CD4-positive, alpha-beta T cell (primary cell): ENCODE data around the gene EPRS1. TPM values are rescaled to one million over a fixed set of nuclear protein-coding genes. Genes with fewer than 3 reads are reported as not detected.
A peak's percentile ranks its signal among the peaks of the same experiment; 100 is the strongest.

ENCODE experiments used
- ATAC-seq: fragments of 200-7000 bp; cut with Tn5 transposase; one replicate; pipeline ENCODE4 v1.10.0; 2022; ENCODE audit warnings: mild to moderate bottlenecking; ENCODE audit not compliant: poor library complexity
- CTCF ChIA-PET: fragments of 350-600 bp; sonication (Branson Sonifier 250); formaldehyde crosslinking; loops from one replicate; lab custom pipeline; 2021; ENCODE audit warnings: antibody characterized with exemption, inconsistent platforms; lab: Charles Lee
- POLR2A ChIA-PET: fragments of 350-600 bp; sonication (Branson Sonifier 250); formaldehyde crosslinking; loops from one replicate; lab custom pipeline; 2021; ENCODE audit warnings: antibody characterized with exemption, inconsistent platforms; lab: Charles Lee
- DNase-seq, 14 experiments: peaks; one replicate each; pipeline ENCODE4 v3.0.0-alpha.2; 2013 to 2020; ENCODE audit warnings: mixed read lengths in 2 of 14
- H3K27ac ChIP-seq, 2 donors: one replicate each; pipeline versions ENCODE4 v1.5.1 to v1.7.0; 2013; ENCODE audit warnings: low read length in 2 of 2, low read depth in 1 of 2, mild to moderate bottlenecking in 1 of 2
- H3K27me3 ChIP-seq, 2 experiments: 1 replicate in 1 of 2; 2 replicates in 1 of 2; pipeline versions ENCODE4 v1.6.1 to v1.7.0; 2013; ENCODE audit warnings: low read length in 2 of 2, control low read depth in 1 of 2, mild to moderate bottlenecking in 1 of 2, moderate library complexity in 1 of 2; ENCODE audit not compliant: insufficient read depth in 2 of 2, control insufficient read depth in 1 of 2
- H3K36me3 ChIP-seq: one replicate; pipeline ENCODE4 v1.6.1; 2013; ENCODE audit warnings: low read length, control low read depth; ENCODE audit not compliant: insufficient read depth
- H3K4me1 ChIP-seq: one replicate; pipeline ENCODE4 v1.6.1; 2013; ENCODE audit warnings: low read length, control low read depth; ENCODE audit not compliant: insufficient read depth
- H3K4me3 ChIP-seq: one replicate; pipeline ENCODE4 v1.5.1; 2013; ENCODE audit warnings: mild to moderate bottlenecking, low read length, moderate library complexity
- H3K9me3 ChIP-seq, 2 experiments: 1 replicate in 1 of 2; 2 replicates in 1 of 2; pipeline versions ENCODE4 v1.6.1 to v1.7.0; 2013; ENCODE audit warnings: low read length in 2 of 2, mild to moderate bottlenecking in 2 of 2, control low read depth in 1 of 2, moderate library complexity in 1 of 2; ENCODE audit not compliant: control insufficient read depth in 1 of 2, insufficient read depth in 1 of 2
- H3K27ac Mint-ChIP-seq: one replicate; pipeline ENCODE4 v1.8.0; 2020; ENCODE audit warnings: mixed read lengths
- H3K27me3 Mint-ChIP-seq: one replicate; pipeline ENCODE4 v1.8.0; 2021; ENCODE audit warnings: mixed read lengths
- H3K36me3 Mint-ChIP-seq: one replicate; pipeline ENCODE4 v1.8.0; 2021; ENCODE audit warnings: low read depth, mixed read lengths
- H3K4me1 Mint-ChIP-seq: one replicate; pipeline ENCODE4 v1.8.0; 2021; ENCODE audit warnings: low read depth, mixed read lengths
- H3K4me3 Mint-ChIP-seq: one replicate; pipeline ENCODE4 v1.8.0; 2020; ENCODE audit warnings: mild to moderate bottlenecking, mixed read lengths
- H3K9me3 Mint-ChIP-seq: one replicate; pipeline ENCODE4 v1.8.0; 2020; ENCODE audit warnings: mixed read lengths
- CTCF ChIP-seq: fragments of 200-600 bp; IDR thresholded peaks from one replicate; pipeline ENCODE4 v1.8.0; 2022; ENCODE audit warnings: antibody characterized with exemption, mild to moderate bottlenecking
- intact Hi-C, 2 experiments: fragments of 100-400 bp; cut with DNase I in 1 of 2; cut with micrococcal nuclease in 1 of 2; formaldehyde crosslinking; loops; one replicate each; pipeline versions ENCODE4 v1.15.1 to v1.9.0; 2023 to 2025; cut with DNase I, micrococcal nuclease
- polyA plus RNA-seq, 2 donors: library from polyadenylated mRNA; unstranded; fragments of 120-200 nt; gene quantifications; one replicate each; pipeline ENCODE4 v1.2.1, GENCODE V29; 2013
- total RNA-seq, 174 experiments: library from RNA in 2 of 174; stranded (reverse) in 2 of 174; gene quantifications; one replicate each; pipeline ENCODE4 v1.2.3 and lab custom pipeline; 2021 to 2026

The EPRS1 gene
- 10 to 100 TPM; 37.4 to 39.6 TPM for total RNA-seq
- polyA plus RNA-seq (2013, experiment 1 of 2): 70.8 TPM
- polyA plus RNA-seq (2013, experiment 2 of 2): 80.1 TPM
- total RNA-seq (lab: John Stamatoyannopoulos, UW): 108 to 755 (median 243) reads per million in 172 experiments

GRCh38 chr1:220046052-220046930, at the start of gene EPRS1:
Gene EPRS1, minus strand, starts transcription at chr1:220046505. Its CDS starts 117 bp downstream, at chr1:220046388.
- Mint-ChIP-seq H3K27me3 (no peaks in the 10 kb centered on the region), H3K4me3 (peak within 1 kb of the TSS; percentile 97), H3K36me3 (peaks cover 20% of the 10 kb centered on the region), H3K4me1 (peaks cover 37% of the 10 kb centered on the region), H3K9me3 (no peaks in the 10 kb centered on the region), H3K27ac (peak within 1 kb of the TSS; percentile 91)
- Histone ChIP-seq H3K4me3 (peak within 1 kb of the TSS; percentile 99), H3K36me3 (peaks cover under 1% of the 10 kb centered on the region), H3K9me3 (no peaks in the 10 kb centered on the region), H3K27ac (peak within 1 kb of the TSS; percentile 74 to 82), H3K4me1 (peaks cover 19% of the 10 kb centered on the region), H3K27me3 (no peaks in the 10 kb centered on the region)
- TF ChIP-seq CTCF: peak; percentile 66
- peak; percentile 98 for ATAC-seq
- peak; percentile 86 to 99 (median 93) for DNase-seq
- POLR2A ChIA-PET: interaction anchor here (0.8 to 3.8 kb wide), 3 partner anchors 44 to 48 kb away, joined by 4 to 22 read pairs (median 5); partner anchors contain the start of genes BPNT1 and IARS2
- intact Hi-C loops: loop anchor here (1.0 to 5.0 kb wide), 3 partner anchors 43 to 226 kb away; partner anchors contain the start of genes BPNT1 (in 1 of the 2), IARS2 (in 1 of the 2) and RAB3GAP2 (in 1 of the 2)
- CTCF ChIA-PET: interaction anchor here (0.6 to 1.6 kb wide), 7 partner anchors 8 to 48 kb away, joined by 3 to 11 read pairs (median 3); partner anchors contain the start of gene BPNT1

- ChIA-PET POLR2A (interaction anchor here (1.2 kb wide), 1 partner anchor 48 kb away, joined by 4 read pairs; the partner anchor contains the start of gene EPRS1), CTCF (interaction anchor here (1.1 to 1.3 kb wide), 2 partner anchors 11 to 19 kb away, joined by 3 read pairs; no protein-coding TSS in a partner anchor)
- ATAC-seq (peak; percentile 80), DNase-seq (peak; percentile 87 to 96 (median 93))
- Histone ChIP-seq H3K4me3 (peak within 1 kb of the TSS; percentile 80), H3K4me1 (peaks cover 28% of the 10 kb centered on the region), H3K9me3 (no peaks in the 10 kb centered on the region), H3K27ac (peak within 1 kb of the TSS; percentile 42 to 64), H3K27me3 (no peaks in the 10 kb centered on the region), H3K36me3 (peaks cover 9% of the 10 kb centered on the region)
- Mint-ChIP-seq H3K9me3 (no peaks in the 10 kb centered on the region), H3K27me3 (no peaks in the 10 kb centered on the region), H3K27ac (peak within 1 kb of the TSS; percentile 79), H3K36me3 (peaks cover 38% of the 10 kb centered on the region), H3K4me3 (peak within 1 kb of the TSS; percentile 71), H3K4me1 (peaks cover 32% of the 10 kb centered on the region)
- intact Hi-C loops: loop anchor here (1.0 to 10.0 kb wide), 4 partner anchors 45 to 919 kb away; partner anchors contain the start of genes EPRS1 (in 1 of the 2), LYPLAL1 (in 1 of the 2) and RAB3GAP2 (in 1 of the 2)
- TF ChIP-seq CTCF: no peak
Measured at GRCh38 chr1:220094016-220094911, 48.0 kb upstream of the EPRS1 start, which contains the start of gene IARS2. Gene IARS2, plus strand, starts transcription at chr1:220094132. Its CDS starts 85 bp downstream, at chr1:220094217.
